Hepatocyte (in vitro differentiated cells): ENCODE data around the gene SMIM45.

Experiments
- EZH2 ChIP-seq: fragments of 200-600 bp; sonication (generic); IDR thresholded peaks from 2 replicates; pipeline ENCODE4 v1.6.1; 2016; ENCODE audit warnings: antibody characterized with exemption, mild to moderate bottlenecking, borderline replicate concordance
- EZH2phosphoT487 ChIP-seq: fragments of 200-600 bp; sonication (generic); IDR thresholded peaks from one replicate; pipeline ENCODE4 v1.6.1; 2018; ENCODE audit warnings: antibody characterized with exemption, mild to moderate bottlenecking, low read depth, moderate library complexity; ENCODE audit not compliant: unreplicated experiment, severe bottlenecking
- TF ChIP-seq, protein P1 (sequence below): fragments of 200-600 bp; sonication (generic); IDR thresholded peaks from 2 replicates; pipeline ENCODE4 v1.5.1; 2016; ENCODE audit warnings: antibody characterized with exemption, mild to moderate bottlenecking; ENCODE audit not compliant: poor library complexity

DNA sequence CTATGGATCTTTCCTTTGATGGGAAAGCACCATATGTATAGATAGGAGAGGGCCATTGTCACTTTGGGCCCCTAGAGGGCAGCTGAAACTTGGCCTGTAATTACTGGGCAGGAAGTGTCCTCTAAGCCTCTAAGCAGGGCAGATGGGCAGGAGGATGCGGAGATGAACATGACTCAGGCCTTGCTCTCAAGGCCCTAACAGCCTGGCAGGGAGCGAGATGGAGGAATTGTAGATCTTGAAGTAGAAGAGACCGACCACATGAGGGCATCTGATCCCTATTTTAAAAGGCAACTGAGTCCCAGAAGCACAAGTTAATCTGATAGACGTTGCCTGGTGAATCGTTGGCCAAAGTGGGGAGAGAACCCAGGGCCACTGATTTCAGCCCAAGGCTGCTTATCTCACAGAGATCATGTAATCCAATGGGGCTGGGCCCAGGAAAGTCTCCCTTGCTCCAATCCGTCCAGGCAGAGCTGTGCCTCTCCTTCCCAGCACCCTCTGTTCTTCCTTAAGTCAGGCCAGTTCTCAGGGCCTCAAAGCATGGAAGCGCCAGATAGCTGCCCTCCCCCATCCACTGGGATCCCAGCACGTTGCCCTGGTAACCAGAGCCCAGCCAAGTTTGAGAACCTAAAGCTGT is 14.8 kb downstream of the SMIM45 start:
- TF ChIP-seq, protein P1, sequence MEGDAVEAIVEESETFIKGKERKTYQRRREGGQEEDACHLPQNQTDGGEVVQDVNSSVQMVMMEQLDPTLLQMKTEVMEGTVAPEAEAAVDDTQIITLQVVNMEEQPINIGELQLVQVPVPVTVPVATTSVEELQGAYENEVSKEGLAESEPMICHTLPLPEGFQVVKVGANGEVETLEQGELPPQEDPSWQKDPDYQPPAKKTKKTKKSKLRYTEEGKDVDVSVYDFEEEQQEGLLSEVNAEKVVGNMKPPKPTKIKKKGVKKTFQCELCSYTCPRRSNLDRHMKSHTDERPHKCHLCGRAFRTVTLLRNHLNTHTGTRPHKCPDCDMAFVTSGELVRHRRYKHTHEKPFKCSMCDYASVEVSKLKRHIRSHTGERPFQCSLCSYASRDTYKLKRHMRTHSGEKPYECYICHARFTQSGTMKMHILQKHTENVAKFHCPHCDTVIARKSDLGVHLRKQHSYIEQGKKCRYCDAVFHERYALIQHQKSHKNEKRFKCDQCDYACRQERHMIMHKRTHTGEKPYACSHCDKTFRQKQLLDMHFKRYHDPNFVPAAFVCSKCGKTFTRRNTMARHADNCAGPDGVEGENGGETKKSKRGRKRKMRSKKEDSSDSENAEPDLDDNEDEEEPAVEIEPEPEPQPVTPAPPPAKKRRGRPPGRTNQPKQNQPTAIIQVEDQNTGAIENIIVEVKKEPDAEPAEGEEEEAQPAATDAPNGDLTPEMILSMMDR = peak; percentile 50
- TF ChIP-seq EZH2 = no peak
- no peak for TF ChIP-seq EZH2phosphoT487
